Measurements from ENCODE around the gene TAGLN.

Gene TAGLN

GRCh38 chr11:117217141-117218084, 18.2 kb downstream of the TAGLN start:
- no peak for DNase-seq

GRCh38 chr11:117218133-117218915, 19.2 kb downstream of the TAGLN start:
- DNase-seq = no peak

GRCh38 chr11:117219001-117219400, 19.8 kb downstream of the TAGLN start:
- DNase-seq = no peak

DNA sequence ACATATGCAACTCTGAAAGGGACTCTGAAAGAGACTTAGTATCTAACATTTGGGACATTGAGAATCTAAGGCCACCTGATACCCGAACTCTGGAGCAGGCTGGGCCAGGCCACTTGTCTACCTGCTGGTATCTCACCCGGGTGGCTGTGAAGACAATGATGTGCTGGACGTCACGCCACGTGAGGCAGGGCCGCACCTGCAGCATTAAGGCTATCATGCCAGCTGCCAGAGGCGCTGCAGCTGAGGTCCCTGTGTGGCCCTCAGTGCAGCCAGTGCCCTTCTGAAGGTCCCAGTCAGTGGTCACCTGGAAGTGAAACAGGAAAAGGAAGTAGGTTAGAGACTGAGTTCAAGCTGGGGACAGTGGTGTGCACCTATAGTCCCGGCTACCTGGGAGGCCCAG, 20.3 kb downstream of the TAGLN start:
- no peak for DNase-seq

- no peak for DNase-seq
Observed at GRCh38 chr11:117219995-117220394, 20.8 kb downstream of the TAGLN start.

DNA sequence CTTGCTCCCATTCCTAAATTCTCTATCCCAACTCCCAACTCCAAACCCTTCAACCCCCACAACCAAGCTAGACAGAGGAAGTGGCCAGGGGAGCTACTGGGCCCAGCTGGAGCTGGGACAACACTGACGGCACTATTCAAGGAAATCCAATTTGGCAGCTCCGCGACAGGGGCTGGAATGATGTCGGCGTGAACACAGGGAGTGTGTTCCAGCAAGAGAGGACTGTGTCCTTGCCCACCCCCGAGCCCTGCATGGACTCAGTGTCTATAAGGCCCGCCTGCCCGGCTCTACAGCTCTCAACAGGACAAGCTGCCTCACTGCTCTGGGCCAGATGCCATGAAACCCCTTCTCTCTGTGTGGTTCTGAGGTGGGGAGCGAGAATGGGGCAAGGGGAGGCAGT, 21.4 kb downstream of the TAGLN start:
- no peak for DNase-seq

DNA sequence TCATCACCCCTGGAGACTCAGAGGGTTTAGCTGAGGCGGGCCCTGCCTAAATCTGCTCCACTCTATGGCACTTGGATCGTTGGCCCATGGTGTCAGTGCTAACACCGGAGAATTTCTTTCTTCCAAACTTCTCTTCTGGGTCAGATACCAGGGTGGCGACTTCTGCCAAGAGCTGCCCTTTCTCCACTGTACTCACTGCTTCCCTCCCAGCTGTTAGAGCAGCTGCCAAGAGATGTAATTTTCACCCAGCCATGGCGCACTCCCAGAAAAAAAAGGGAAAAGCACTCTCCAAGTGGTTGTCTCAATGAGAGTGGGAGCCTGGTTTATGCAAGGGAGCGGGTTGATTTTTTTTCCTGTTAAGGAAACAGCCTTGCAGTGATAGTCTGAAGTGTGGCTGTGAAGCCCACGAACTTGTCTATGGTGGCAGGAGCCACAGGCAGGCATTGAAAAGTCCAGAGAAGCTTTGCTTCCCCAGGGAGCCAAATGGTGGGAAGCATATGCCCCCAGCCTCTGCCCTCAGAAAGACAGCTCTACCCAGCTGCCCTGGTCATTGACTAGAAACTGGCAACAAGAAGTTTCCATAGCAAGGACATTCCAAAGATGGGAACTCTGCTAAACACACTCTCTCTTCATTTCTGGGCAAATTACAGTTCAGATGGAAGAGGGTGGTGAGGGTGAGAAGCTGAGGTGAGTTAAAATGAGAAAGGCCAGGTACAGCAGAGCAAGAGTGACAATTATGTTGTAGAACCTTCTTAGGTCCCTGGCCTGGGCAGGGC, 22.0 kb downstream of the TAGLN start:
- DNase-seq = no peak

GRCh38 chr11:117221775-117222517, 22.8 kb downstream of the TAGLN start:
- DNase-seq = no peak

GRCh38 chr11:117222991-117223740, 24.0 kb downstream of the TAGLN start:
- no peak for DNase-seq

DNA sequence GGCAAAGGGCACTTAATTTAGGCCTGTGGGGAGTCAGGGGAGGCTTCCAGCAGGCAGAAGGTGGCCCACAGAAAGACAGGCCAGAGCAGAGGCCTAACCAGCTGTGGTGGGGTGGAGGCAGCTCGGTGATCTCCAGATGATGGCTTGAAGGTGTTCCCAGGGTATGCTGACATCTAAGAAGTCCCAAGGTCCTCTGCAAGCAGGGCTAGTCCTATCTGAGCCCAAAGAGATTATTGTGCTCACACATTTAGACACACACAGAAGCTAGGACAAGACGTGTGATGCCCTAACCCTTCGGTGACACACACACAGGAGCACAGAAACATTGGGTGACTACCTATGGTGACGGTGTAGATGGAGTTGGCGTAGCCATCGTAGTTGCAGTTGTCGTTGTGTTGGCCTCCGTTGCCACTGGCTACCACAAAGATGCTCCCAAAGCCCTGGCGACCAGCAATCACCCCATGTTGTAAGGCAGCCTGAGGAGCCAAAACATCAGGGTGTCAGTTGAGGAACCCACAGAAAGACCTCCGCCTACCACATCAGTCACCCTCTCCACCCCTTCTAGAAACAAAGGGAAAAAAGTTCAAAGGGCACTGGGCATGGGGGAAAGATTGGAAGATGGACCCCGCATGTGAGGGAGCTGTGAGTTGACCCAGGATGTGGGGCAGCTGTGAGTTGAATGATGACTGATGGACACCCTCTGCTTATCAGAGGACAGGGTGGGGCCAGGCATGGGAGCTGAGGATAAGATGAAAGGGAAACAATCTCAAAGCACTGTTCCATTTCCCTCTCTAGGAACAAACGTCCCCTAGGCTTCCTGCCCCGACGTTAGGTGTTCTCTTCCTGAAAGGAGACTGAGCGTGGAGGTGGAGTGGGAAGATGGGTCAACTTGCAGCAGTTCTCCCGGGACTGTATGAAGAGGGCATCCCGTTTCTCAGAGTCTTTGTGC, 24.8 kb downstream of the TAGLN start:
- DNase-seq = no peak

DNA sequence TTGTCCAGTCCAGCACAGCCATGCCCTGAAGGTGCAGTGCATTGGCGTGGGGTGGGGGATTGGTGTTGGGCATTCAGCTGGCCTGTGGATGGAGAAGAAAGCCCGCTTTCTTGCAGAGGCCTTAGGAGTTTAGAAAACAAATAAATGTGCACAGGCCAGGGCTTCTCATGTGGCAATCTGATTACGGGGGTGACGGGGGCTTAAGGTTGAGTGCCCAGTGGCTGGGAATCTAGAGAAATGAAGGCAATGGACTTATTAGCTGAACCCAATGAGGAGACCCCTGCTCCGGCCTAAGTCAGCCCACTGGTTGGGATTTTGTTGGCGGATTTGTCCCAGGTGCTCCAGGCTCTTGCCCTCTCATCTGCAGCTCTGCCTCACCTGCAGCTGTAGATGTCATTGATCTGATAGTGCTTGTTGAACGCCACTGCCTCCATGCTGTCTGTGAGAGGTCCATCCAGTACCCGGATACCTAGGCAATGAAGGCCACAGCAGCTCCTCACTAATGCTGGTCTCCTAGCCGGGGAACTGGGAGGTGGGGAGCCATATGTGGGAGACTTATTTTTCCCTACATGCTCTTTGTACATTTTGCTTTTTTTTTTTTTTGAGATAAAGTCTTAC, 26.5 kb downstream of the TAGLN start:
- DNase-seq = no peak

GRCh38 chr11:117226388-117227385, 27.5 kb downstream of the TAGLN start:
- peak; percentile 24 for DNase-seq

- DNase-seq = no peak
Observed at GRCh38 chr11:117228091-117228490, 28.9 kb downstream of the TAGLN start.

GRCh38 chr11:117229411-117229810, 30.2 kb downstream of the TAGLN start:
- no peak for DNase-seq

- no peak for DNase-seq
Observed at GRCh38 chr11:117229931-117230285, 30.7 kb downstream of the TAGLN start.

GRCh38 chr11:117230286-117230961, 31.3 kb downstream of the TAGLN start:
- DNase-seq = no peak

- DNase-seq = no peak
Observed at GRCh38 chr11:117230999-117231841, 32.0 kb downstream of the TAGLN start.

DNA sequence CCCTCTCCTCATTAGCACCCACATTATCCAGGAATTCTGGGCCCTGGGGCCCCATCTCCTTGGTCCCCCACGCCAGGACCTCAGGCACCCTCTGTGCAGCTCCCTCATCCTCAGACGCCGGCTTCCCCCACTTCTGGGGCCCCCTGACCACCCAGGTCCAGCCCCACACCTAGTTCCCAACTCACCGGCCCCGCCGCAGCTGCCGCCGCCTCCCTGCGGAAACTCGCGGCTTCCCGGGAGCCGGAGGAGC, 32.6 kb downstream of the TAGLN start, which contains the start of gene PCSK7:
PCSK7 (minus strand) TSS at position 232 of the 250 bp plus-strand sequence. CDS start 2,229 bp downstream, outside the sequence.
- no peak for DNase-seq
